ENCODE data around the gene HRAS.

The HRAS gene

DNA sequence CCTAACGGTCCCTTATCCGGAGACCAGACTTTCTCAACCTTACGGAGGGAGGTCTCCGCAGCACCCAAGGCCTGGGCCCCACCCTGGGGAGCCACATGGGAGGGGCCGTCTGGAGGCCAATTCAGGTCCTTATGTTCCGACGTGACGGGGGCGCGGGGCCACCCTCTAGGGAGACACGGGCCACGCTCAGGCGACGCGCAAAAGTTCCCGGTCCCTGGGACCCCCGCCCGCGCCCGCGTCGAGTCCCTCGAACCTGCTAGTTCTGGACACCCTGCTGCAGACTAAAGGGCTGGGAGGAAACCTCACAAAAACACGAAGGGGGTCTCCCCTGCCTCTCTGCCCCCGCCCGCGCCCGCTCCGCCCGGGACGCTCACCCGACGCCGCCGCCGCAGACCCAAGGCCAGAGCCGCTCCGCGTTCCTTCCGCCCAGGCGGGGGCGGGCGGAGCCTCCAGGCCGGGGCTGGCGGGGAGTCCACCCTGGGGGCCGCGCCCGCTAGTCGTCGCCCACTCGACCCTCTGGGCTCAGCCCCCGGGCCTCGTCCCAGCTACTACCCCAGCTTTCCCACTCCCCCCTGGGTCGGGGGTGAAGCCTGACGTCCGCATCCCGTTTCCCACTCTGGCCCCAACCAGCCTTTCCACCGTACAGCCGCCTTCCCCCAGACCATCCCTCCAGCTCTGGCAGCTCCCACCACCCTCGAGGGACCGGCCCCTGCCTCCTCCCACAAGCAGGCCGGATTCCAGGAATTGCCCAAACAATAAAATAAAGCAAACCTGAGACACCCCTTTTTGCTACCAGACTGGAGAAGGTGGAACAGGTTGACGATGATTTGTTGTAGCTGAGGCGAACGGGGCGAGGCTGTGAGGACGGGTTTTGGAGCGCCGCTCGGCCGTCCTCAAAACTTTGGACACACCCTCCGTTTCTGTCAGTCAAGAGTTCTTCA, 31.1 kb downstream of the HRAS start:
- peak overlapping the region; percentile 97 for H3K4me3 Mint-ChIP-seq
- no peaks in the 10 kb centered on the region for H3K27me3 Mint-ChIP-seq (ENCODE audit: low read depth, poor library complexity)
- H3K36me3 Mint-ChIP-seq (ENCODE audit: low read depth), result peaks cover 9% of the 10 kb centered on the region
- no peak for TF ChIP-seq CTCF (IDR thresholded peaks at IDR 0.05)
- peaks cover 19% of the 10 kb centered on the region for H3K4me1 Mint-ChIP-seq
- H3K27ac Mint-ChIP-seq, result no peak overlapping the region
- no peak for DNase-seq
- H3K9me3 Mint-ChIP-seq, result no peaks in the 10 kb centered on the region

- no peak for TF ChIP-seq CTCF (IDR thresholded peaks at IDR 0.05)
- H3K4me3 Mint-ChIP-seq, result no peak overlapping the region
- H3K36me3 Mint-ChIP-seq (ENCODE audit: low read depth), result peaks cover 11% of the 10 kb centered on the region
- no peaks in the 10 kb centered on the region for H3K9me3 Mint-ChIP-seq
- DNase-seq, result no peak
- no peaks in the 10 kb centered on the region for H3K27me3 Mint-ChIP-seq (ENCODE audit: low read depth, poor library complexity)
- H3K27ac Mint-ChIP-seq, result no peak overlapping the region
- H3K4me1 Mint-ChIP-seq, result peaks cover 19% of the 10 kb centered on the region
Measured at GRCh38 chr11:503179-503981, 32.0 kb downstream of the HRAS start.

DNA sequence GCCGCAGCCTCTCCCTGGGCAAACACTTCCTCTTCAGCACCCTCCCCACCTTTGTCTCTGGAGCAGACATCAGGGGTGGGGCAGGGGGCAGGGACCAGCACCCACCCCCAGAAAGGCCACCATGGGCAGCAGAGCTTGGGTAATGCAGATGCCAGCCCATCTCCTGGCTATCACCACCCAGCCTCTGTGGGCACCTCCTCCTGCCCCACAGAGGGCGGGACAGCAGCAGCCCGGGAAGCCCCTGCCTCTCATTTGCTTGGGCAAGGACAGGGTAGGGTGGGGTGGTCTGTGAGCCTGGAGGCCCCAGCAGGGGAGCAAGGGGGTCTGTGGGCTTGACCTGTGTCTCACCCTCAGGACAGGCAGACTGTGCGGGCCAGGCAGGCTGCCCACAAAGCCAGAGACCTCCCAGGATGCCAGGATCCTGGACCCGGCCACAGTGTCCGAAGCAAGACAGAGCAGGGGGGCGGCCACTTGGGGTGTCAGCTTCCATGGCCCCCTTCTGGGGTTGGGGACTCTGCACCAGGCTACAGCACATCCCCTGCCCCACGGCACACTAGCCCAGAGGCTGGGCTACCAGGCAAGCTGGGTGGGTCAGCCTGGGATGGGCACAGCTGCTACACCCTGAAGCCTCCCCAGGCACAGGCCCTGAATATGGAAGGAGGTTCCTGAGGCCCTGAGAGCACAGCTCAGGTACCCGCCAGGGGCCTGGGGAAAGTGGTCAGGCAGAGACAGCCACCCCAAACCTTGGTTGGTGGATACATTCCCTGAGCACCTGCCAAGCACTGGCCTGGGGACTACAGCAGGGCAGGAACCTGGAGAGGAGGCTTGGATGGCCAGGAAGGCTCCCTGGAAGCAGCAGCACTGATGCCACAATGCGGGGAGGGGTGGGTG, 32.8 kb downstream of the HRAS start:
- H3K9me3 Mint-ChIP-seq, result peaks cover 3% of the 10 kb centered on the region
- no peak overlapping the region for H3K4me3 Mint-ChIP-seq
- DNase-seq, result no peak
- H3K4me1 Mint-ChIP-seq, result peaks cover 22% of the 10 kb centered on the region
- H3K36me3 Mint-ChIP-seq (ENCODE audit: low read depth), result peaks cover 20% of the 10 kb centered on the region
- no peak overlapping the region for H3K27ac Mint-ChIP-seq
- no peak for TF ChIP-seq CTCF (IDR thresholded peaks at IDR 0.05)
- H3K27me3 Mint-ChIP-seq (ENCODE audit: low read depth, poor library complexity), result peaks cover 1% of the 10 kb centered on the region

DNA sequence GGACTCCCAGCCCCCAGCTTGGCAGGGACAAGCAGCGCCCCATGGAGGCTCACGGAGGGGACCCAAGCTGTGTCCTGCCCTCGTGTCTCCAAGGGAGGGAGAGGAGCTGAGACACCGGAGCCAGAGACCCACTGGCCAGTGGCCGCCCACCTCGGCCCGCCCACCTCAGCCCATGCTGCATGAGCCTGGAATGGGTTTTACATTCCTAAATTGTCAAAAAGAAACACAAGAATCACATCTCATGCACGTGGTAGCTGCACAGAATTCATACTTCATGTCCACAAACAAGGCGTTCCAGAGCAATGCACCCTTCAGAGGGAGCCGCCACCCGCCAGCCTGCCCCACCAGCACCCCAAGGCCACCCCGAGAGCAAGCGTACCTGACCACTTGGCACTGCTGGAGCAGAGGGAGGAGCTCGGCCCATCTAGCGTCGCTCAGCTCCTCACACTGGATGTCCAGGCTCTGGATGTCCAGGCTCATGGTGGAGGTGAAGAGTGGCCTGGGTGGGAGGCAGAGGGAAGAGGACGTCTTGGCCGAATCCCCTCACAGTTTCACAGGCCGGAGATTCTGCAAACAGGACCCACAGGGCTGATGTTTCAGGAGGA, 33.6 kb downstream of the HRAS start:
- DNase-seq, result no peak
- TF ChIP-seq CTCF (IDR thresholded peaks at IDR 0.05), result no peak
- Mint-ChIP-seq H3K27me3 (ENCODE audit: low read depth, poor library complexity) (peaks cover 3% of the 10 kb centered on the region), H3K4me1 (peaks cover 28% of the 10 kb centered on the region), H3K27ac (no peak overlapping the region), H3K9me3 (peaks cover 10% of the 10 kb centered on the region), H3K4me3 (no peak overlapping the region), H3K36me3 (ENCODE audit: low read depth) (peaks cover 27% of the 10 kb centered on the region)

GRCh38 chr11:501001-501682, 34.2 kb downstream of the HRAS start:
- Mint-ChIP-seq H3K27me3 (ENCODE audit: low read depth, poor library complexity) (peaks cover 3% of the 10 kb centered on the region), H3K9me3 (peaks cover 11% of the 10 kb centered on the region), H3K27ac (peak overlapping the region; percentile 86)

More at GRCh38 chr11:501001-501682, 34.2 kb downstream of the HRAS start:
- Mint-ChIP-seq H3K4me3 (no peak overlapping the region), H3K36me3 (ENCODE audit: low read depth) (peaks cover 34% of the 10 kb centered on the region), H3K4me1 (peaks cover 22% of the 10 kb centered on the region)
- no peak for DNase-seq
- no peak for TF ChIP-seq CTCF (IDR thresholded peaks at IDR 0.05)

Data from nephron progenitor cell (in vitro differentiated cells).